DMS79 (cell line): ENCODE measurements around the gene ADAM30.
A peak's percentile ranks its signal among the peaks of the same experiment; 100 is the strongest.
"Not testable (repeated sequence)": the region's sequence is repeated elsewhere in the genome, so short reads cannot be mapped to it uniquely, and the experiment has no call there.

Experiments used
- DNase-seq: peaks from one replicate; lab custom pipeline; 2025; lab: John Stamatoyannopoulos, UW

Gene ADAM30

DNA sequence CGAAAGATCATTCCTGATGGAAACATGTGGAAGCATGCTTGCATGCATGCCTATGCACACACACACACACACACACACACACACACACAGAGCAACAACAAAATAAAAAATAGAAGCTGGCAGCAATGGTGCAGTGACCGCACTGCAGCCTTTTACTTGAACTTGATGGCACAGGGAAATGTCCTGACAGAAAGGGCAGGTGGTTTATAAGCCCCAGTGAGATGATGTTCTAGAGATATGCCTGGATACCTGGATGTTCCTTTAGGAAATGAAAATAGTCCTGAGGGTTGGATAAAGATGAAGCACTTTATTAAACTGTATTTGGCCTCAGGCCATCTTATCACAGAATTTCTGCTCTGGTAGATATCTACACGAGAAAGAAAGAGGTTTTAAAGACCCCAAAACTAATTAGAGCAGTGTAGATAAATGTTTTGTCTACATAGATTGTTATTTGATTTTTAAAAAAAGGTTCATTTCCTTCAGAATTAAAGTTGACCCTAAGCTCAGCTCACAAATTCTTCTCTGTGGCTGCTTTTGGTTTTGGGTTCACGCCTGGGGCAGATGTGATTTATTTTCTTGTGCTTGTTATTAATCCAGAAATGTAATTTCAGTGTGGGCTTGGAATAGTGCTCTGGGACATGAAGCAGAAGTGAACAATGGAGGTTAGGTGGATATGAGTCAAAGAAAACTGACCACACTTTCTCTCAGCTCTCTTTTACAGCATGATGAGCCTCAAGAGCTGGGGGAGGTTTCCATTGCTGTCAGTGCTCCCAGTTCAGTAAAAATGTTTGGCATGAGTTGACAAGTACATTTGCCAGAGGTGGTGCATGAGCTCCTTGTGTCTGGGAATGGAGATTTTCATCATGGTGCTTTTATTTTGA, 22.9 kb downstream of the ADAM30 start:
- no peak for DNase-seq

GRCh38 chr1:119871881-119872280, 24.4 kb downstream of the ADAM30 start:
- no peak for DNase-seq

- DNase-seq: peak; percentile 32
Measured at GRCh38 chr1:119870917-119871596, 25.3 kb downstream of the ADAM30 start.

- DNase-seq: no peak
Measured at GRCh38 chr1:119869995-119870394, 26.3 kb downstream of the ADAM30 start.

- no peak for DNase-seq
Measured at GRCh38 chr1:119868176-119868575, 28.1 kb downstream of the ADAM30 start.

DNA sequence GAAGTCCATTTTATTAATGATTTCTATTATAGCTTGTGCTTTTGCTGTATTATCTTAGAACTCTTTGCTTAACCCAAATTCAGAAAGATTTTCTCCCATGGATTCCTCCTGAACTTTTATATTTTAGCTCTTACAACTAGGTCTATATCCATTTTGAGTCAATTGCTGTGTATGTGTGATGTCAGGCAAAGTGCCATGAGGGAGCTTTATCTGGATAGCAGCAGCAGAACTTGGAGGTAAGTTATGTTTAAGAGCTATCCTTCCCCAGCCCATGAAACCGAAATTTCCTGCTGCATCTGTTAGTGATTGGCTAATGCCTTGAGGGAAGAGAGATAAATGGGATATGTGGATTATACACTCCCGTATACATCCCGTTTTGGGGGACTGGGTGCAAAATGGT, 29.9 kb downstream of the ADAM30 start:
- no peak for DNase-seq

DNA sequence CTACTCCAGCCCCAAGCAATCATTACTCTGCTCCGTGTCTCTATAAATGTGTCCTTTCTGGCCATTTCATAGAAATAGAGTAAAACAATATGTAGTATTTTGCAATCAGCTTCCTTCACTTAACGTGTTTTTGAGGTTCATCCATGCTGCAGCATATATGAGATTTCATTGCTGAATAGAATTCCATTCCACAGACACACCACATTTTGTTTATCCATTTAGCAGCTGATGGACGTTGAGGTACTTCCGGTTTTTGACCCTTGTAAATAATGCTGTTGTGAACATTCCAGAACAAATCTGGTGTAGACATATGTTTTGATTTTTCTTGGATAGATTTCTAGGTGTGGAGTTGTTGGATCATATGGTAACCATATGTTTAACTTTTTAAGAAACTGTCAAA, 30.7 kb downstream of the ADAM30 start:
- DNase-seq: no peak

GRCh38 chr1:119862276-119862675, 34.0 kb downstream of the ADAM30 start:
- no peak for DNase-seq

DNA sequence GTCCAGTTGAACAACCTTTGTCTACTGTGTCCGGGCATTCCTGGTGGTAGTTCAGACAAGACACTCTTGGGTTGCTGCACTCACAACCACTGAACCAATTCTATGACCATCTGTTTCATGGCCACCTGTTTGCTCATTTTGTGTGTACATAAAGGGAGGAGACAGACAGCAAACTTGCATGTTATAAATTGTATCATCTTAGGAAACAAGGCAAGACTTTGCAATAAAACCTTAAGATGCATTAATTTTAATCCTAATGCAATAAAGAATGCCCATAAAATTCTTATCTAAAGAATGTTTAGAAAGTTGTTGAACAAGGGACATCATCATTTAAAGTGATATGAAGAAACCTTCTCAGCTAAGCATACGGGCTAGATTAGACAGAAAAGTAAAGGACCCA, 34.8 kb downstream of the ADAM30 start:
- DNase-seq: no peak

DNA sequence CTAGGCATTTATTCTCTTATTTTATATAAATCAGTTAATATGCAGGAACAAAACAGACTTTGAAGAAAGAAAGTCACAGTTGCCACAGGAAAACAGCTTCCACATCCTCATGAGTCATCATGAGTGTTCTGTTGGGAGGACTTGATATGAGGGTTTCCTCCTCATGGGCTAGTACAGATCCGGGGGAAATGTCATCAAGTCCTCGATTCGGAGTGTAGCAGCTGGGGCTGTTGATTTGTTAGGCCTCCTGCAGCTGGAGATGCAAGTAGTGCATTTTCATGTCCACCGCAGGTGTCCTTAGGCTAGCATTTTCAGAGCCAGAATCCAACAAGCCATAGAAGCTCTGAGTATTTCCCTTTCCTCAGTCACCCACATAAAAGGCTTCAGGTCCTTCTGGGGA, 36.7 kb downstream of the ADAM30 start:
- DNase-seq: no peak

GRCh38 chr1:119858556-119859214, 37.6 kb downstream of the ADAM30 start:
- not testable (repeated sequence) for DNase-seq

GRCh38 chr1:119858126-119858525, 38.2 kb downstream of the ADAM30 start:
- DNase-seq: no peak

- DNase-seq: no peak
Measured at GRCh38 chr1:119853155-119853554, 43.2 kb downstream of the ADAM30 start.

- DNase-seq: not testable (repeated sequence)
Measured at GRCh38 chr1:119844206-119844605, 52.1 kb downstream of the ADAM30 start.
